Stimulated activated CD8-positive, alpha-beta memory T cell treated with anti-CD3 and anti-CD28 coated beads, Interleukin-15, amount 100 ng/mL, for 4 hours (primary cell): Measurements from ENCODE around the gene HOMER3.
"Not testable (repeated sequence)": the region's sequence is repeated elsewhere in the genome, so short reads cannot be mapped to it uniquely, and the experiment has no call there.

Experiments
- DNase-seq, 2 donors: peaks; one replicate each; pipeline ENCODE4 v3.0.0-alpha.2; 2020; ENCODE audit warnings: low read depth in 2 of 2

The HOMER3 gene

DNA sequence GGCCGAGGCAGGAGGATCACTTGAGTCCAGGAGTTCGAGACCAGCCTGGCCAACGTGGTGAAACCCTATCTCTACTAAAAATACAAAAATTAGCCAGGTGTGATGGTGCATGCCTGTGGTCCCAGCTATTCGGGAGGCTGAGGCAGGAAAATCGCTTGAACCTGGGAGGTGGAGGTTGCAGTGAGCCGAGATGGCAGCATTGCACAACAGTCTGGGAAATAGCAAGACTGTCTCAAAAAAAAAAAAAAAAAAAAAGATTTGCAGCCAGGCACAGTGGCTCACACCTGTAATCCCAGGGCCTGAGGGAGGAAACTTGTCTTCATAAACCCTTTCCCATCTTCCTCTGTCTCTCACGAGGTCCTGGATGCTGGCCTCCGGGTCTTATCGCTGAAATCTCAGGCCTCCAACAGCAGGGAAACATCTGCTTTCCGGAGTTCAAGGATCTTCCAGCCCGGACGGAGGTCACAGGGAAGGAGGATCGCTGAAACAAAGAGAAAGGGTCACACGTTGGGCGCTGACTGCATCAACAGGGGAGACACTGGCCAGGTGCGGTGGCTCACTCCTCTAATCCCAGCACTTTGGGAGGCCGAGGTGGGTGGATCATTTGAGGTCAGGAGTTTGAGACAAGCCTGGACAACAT is 11.5 kb upstream of the HOMER3 start:
- not testable (repeated sequence) for DNase-seq

DNA sequence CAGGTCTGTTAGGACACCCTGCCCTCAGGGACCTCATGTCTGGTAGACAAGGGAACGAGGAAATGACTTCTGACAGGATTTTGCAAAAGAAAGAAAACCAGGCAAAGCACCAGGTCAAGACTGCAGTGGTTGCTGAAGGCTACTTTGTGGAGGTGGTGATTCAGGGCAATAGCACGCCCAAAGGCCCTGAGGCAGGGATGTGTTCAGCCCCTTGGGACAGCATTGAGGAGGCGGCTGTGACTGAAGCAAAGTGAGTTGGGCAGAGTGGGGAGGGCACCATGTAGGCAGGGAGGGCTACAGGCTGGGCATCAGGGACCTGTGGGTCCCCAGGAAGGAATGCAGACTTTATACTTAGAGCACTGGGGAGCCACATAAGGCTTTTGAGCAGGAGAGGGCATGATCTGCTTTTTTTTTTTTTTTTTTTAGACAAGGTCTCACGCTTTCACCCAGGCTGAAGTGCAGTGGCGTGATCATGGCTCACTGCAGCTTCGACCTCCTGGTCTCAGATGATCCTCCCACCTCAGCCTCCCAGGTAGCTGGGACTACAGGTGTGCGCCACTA is 10.8 kb upstream of the HOMER3 start:
- DNase-seq = no peak

- DNase-seq = no peak
Observed at GRCh38 chr19:18949858-18950257, 8.8 kb upstream of the HOMER3 start.

DNA sequence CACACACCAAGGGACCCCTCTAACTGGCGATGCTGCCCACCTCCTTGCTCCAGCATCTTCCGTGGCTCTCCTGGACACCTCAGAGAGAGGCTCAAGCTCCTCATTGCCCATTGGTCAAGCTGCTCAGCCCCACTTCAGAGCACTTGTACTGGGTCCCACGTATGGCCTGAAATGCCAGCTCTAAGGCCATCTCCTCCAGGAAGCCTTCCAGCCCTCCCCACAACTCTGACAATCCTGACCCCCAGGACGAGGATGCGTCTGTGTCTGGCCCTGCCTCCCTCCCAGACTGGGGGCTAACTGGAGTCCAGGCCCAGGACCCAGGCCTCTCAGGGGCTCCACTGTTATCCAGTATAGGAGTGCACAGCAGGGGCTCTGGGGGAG is 7.9 kb upstream of the HOMER3 start:
- DNase-seq = no peak

- DNase-seq = no peak
Observed at GRCh38 chr19:18948075-18948975, 7.3 kb upstream of the HOMER3 start.

DNA sequence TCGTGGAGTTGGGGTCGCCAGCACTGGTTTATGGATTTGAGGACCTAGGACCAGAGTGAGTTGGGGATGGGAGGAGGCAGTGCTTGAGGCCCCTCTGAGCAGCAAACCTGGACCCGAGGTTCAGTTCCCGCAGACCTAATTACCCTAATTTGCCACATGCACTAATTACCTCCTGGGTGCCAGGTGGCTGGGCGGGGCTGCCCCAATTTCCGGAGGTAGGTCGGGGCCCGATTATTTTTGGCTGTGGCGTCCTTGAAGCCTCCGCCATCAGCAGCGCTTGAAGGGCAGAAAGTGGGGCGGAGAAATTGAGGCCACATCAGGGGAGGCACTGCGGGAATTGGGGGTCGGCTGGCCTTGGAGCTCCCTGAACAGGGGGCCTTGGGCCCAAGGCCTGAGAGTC is 5.9 kb upstream of the HOMER3 start:
- no peak for DNase-seq

GRCh38 chr19:18946335-18946734 is 5.3 kb upstream of the HOMER3 start:
- DNase-seq = no peak

GRCh38 chr19:18945297-18945696 is 4.3 kb upstream of the HOMER3 start:
- DNase-seq = no peak

- DNase-seq = no peak
Observed at GRCh38 chr19:18943465-18943864, 2.4 kb upstream of the HOMER3 start.

DNA sequence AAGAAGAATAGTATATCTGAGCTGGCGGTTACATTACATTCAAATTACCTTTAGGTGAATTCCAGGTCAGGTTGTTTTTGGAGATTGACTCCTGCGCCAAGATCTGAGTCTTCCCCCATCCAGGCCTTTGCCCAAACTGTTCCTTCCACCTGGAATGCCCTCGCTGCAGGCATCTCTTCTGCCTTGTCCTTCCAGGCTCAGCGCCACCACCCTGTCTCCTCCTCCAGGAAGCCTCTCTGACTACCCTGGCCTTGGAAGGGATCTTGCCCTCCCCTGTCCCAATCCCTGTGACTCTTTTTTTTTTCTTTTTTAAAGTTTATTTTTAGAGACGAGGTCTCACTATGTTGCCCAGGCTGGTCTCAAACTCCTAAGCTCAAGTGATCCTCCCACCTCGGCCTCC is 1.7 kb upstream of the HOMER3 start:
- no peak for DNase-seq

DNA sequence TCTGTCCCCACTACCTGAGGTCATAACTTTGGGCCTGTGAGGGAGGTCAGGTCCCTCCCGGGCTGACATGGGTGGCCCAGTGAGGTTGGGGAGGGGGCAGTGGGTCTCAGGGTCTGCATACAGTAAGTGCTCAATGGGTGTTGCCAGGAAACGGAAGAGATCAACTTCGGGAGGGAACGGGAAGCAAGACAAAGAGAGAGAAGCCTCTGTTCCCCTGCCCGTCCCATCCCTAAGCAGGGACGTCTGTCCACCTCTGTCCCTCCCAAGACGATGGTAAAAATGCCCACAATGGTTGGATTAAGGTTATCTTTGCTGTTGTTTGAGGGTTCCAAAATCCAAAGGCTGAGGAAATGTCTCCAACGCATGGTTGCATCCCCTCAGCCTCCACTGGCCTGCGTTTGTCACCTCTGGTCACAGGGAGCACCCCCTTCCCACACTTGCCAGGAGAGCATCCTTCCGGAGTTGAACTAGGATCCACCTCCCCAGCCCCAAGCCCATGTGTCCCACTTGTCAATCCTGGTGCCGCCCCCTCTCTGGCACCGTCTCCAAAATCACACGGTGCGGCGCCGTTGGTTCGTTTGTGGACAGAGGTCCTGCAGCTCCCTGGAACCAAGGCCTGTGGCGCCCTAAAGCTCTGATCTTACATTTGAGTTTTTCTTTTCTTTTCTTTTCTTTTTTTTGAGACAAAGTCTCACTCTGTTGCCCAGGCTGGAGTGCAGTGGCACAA is 774 bp upstream of the HOMER3 start:
- DNase-seq = no peak

DNA sequence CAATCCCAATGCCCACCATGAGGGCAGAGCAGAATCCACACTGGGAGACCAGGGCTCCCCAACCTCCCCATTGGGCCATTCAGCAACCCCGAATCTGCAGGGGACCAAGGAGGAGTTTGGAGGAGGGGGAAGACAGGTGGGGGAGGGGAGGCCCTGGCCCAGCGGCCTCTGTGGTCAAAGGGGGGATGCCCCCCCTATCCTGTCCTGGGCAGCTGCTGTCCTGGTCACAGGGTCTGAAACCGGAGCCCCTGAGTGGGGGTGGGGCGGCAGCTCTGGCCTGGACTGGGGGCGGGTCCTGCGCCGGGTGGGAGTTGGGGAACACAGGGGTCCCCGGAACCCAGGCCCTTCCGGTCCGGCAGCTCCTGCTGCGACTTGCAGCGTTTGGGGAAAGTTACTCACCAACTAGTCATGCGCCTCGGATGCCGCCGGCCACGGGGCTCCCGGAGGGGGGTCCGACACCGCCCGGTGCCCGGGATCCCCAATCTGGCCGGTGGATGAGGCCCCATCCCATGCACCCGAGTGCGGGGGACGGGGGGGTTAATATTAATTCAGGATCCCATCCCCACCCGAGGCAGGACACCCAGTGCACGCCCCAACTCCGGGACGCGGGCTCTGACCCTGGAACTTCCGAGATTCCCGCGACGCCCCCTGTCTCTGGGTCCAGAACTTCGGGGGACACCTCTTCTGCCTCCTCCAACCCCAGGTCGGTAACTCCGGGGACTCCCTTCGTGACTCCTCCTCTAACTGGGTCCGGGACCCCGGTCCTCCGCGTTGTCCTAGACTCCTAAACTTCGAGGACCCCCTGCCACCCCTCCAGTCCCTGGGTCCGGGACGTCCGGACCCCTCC is 872 bp downstream of the HOMER3 start:
- DNase-seq = no peak

- DNase-seq = no peak
Observed at GRCh38 chr19:18939163-18939562, 1.9 kb downstream of the HOMER3 start.

DNA sequence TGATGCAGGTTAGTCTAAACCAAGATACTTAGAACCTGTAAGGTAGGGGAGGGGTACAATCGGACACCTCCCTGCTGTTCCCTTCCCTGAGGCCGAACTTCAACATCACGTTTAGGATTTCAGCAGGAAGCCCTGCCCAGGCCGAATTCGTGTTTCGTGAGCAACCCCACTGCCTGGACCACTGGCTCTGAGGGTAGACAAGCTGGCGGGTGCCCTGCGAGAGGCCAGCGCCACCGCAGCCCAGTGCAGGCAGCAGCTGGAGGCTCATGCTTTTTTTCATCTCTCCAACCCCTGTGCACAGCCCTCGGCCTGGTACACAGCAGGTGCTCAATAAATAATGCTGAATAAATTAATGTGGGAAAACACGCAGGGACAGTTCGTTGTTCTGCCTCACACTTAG is 7.7 kb downstream of the HOMER3 start:
- no peak for DNase-seq

GRCh38 chr19:18932216-18932841 is 8.7 kb downstream of the HOMER3 start:
- DNase-seq = peak; percentile 37 to 65

DNA sequence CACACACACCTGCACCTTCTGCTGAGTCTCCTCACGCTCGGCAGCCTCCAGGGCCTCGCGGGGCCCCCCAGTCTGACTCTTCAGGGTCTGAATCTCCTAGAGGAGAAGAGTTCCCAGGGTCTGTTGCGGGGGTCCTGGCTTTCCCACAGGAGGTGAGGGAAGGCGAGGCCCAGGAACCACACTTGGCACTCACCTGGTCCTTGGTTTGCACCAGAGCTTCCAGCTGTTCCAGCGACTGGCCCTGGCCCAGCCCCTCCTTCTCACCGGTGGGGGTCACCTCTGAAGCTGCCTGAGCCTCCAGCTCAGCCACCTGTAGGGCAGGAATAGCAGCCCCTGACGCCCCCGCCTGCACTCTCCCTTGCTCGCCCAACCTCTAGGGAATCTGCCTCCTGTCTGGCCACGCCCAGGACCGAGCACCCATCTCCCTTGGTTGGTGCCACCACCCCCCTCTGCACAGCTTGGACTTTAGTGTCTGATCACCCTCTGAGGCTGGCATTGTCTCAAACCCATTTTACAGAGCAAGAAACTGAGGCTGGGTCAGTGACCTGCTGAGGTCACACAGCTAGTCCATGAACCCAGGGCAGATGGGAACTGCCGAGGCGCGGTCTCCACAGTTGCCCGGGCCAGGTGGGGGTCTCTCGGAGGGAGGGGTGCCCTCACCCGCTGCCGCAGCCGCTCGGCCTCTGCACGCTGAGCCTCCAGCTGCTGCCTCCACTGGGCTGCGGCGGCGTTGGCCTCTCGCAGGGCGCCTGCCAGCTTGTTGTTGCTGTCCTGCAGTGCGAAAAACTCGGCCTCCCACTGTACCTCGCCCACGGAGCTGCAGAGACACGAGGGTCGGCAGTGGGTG is 9.5 kb downstream of the HOMER3 start:
- DNase-seq = no peak

DNA sequence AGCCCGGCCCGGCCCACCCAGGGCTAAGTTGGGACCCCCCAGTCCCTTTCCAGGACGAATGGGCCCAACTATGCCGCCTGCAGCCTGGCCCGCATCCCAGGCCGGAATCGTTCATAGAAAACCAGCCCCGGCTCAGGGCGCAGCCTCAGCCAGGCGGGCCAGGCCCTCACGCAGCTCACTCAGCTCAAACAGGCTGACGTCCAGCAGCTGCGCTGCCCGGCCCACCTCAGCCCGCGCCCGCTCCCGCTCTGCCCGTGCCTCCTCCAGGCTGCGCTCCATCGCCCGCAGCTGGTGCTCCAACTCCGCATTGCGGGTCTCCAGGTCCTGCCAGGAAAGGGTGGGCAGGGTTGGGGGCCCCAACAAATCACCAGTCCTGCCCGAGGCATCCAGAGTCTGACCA is 11.7 kb downstream of the HOMER3 start:
- no peak for DNase-seq

- DNase-seq = no peak
Observed at GRCh38 chr19:18928018-18928805, 12.8 kb downstream of the HOMER3 start.

- no peak for DNase-seq
Observed at GRCh38 chr19:18924684-18925213, 16.3 kb downstream of the HOMER3 start.
